Measurements from ENCODE around the gene LCMT1. TPM values are rescaled to one million over a fixed set of nuclear protein-coding genes. Genes with fewer than 3 reads are reported as not detected.

LCMT1 gene
- total and polyA plus RNA-seq, 2 of the 4 experiments (the other 2 are of a cell fraction) = 33.1 to 60.4 TPM

DNA sequence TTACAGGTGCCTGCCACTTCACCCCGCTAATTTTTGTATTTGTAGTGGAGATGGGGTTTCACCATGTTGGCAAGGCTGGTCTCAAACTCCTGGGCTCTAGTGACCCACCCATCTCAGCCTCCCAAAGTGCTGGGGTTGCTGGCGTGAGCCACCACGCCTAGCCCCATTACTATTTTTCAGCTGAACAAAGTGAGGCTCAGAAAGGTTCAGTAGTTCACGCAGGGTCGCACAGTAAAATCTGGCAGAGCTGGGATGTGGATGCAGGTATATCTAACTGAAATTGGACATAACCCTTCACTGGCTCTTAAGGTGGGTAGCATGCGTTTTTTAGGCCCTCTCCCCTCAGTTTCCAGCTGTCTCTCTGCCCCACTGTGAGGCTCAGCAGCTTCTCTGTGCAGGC is 112.4 kb downstream of the LCMT1 start:
- ATAC-seq (ENCODE audit: low read depth) (no peak), DNase-seq (no peak)
- Histone ChIP-seq H3K9me3 (ENCODE audit: control insufficient read depth, insufficient read depth, low read length) (no peaks in the 10 kb centered on the region), H2BK120ac (ENCODE audit: low read depth, low read length) (no peak overlapping the region), H3K4me2 (ENCODE audit: low read depth, low read length) (no peak overlapping the region), H3K79me1 (ENCODE audit: low read depth in 1 of 2, low read length in 2 of 2) (no peaks in the 10 kb centered on the region), H3K18ac (ENCODE audit: low read depth, low read length) (no peak overlapping the region), H2AFZ (replicated peaks; ENCODE audit: low read length, poor library complexity) (no peak overlapping the region), H2BK15ac (ENCODE audit: low read depth, low read length) (no peak overlapping the region), H4K5ac (ENCODE audit: low read depth, low read length) (no peak overlapping the region), H3K9me1 (ENCODE audit: insufficient read depth, low read length) (no peaks in the 10 kb centered on the region), H3K27ac (ENCODE audit: insufficient read depth, low read length) (no peak overlapping the region), H2BK20ac (ENCODE audit: low read depth, low read length) (no peak overlapping the region), H3K23ac (ENCODE audit: low read depth, low read length) (no peak overlapping the region), H3K9ac (ENCODE audit: low read depth, low read length) (no peak overlapping the region), H2AK9ac (replicated peaks; ENCODE audit: low read depth, low read length, poor library complexity) (no peak overlapping the region), H3K56ac (ENCODE audit: extremely low read depth, insufficient read depth, low read length) (no peak overlapping the region), H3K14ac (replicated peaks; ENCODE audit: low read depth, low read length) (no peak overlapping the region), H3K4me1 (ENCODE audit: control insufficient read depth, insufficient read depth, low read length) (no peaks in the 10 kb centered on the region), H3K27me3 (ENCODE audit: control insufficient read depth, insufficient read depth, low read length) (peaks cover 3% of the 10 kb centered on the region; the same call in 1 of the 2 replicates), H3K4me3 (ENCODE audit: insufficient read depth, low read depth, low read length) (no peak overlapping the region), H4K20me1 (ENCODE audit: insufficient read depth, low read length) (no peaks in the 10 kb centered on the region), H3K36me3 (ENCODE audit: control insufficient read depth, insufficient read depth, low read length) (no peaks in the 10 kb centered on the region), H4K8ac (ENCODE audit: low read depth in 2 of 2, low read length in 2 of 2) (no peak overlapping the region), H3K4ac (ENCODE audit: low read depth, low read length) (no peak overlapping the region), H4K91ac (ENCODE audit: insufficient read depth, low read depth, low read length) (no peak overlapping the region), H2BK5ac (ENCODE audit: low read depth, low read length, poor library complexity, severe bottlenecking) (no peak overlapping the region), H2AK5ac (ENCODE audit: low read depth, low read length) (no peak overlapping the region)
- intact Hi-C loops (cut with micrococcal nuclease) = loop anchor here (2.0 to 10.0 kb wide), 3 partner anchors 97 to 389 kb away; no protein-coding TSS in a partner anchor
- ChIA-PET POLR2A (ENCODE audit: unreplicated experiment) (no interaction called here), CTCF (no interaction called here)
- no CpG with 5 or more reads among the region's 6 CpGs for WGBS, 2 experiments (ENCODE audit: extremely low coverage in 2 of 2, insufficient read length in 1 of 2)
- no TSS peak for BruUV-seq (replicated peaks)
- TF ChIP-seq, protein P1, sequence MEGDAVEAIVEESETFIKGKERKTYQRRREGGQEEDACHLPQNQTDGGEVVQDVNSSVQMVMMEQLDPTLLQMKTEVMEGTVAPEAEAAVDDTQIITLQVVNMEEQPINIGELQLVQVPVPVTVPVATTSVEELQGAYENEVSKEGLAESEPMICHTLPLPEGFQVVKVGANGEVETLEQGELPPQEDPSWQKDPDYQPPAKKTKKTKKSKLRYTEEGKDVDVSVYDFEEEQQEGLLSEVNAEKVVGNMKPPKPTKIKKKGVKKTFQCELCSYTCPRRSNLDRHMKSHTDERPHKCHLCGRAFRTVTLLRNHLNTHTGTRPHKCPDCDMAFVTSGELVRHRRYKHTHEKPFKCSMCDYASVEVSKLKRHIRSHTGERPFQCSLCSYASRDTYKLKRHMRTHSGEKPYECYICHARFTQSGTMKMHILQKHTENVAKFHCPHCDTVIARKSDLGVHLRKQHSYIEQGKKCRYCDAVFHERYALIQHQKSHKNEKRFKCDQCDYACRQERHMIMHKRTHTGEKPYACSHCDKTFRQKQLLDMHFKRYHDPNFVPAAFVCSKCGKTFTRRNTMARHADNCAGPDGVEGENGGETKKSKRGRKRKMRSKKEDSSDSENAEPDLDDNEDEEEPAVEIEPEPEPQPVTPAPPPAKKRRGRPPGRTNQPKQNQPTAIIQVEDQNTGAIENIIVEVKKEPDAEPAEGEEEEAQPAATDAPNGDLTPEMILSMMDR (conservative IDR thresholded peaks at IDR 0.05; ENCODE audit: low read depth, low read length) = no peak
- no peak for TF ChIP-seq RAD21 (IDR thresholded peaks at IDR 0.05; ENCODE audit: low read length)
- no peak for TF ChIP-seq MAZ (IDR thresholded peaks at IDR 0.05; ENCODE audit: borderline replicate concordance, low read depth, low read length)
- TF ChIP-seq POLR2A (IDR thresholded peaks at IDR 0.05; ENCODE audit: low read depth, low read length) = no peak
- TF ChIP-seq, protein P2, sequence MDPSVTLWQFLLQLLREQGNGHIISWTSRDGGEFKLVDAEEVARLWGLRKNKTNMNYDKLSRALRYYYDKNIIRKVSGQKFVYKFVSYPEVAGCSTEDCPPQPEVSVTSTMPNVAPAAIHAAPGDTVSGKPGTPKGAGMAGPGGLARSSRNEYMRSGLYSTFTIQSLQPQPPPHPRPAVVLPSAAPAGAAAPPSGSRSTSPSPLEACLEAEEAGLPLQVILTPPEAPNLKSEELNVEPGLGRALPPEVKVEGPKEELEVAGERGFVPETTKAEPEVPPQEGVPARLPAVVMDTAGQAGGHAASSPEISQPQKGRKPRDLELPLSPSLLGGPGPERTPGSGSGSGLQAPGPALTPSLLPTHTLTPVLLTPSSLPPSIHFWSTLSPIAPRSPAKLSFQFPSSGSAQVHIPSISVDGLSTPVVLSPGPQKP (IDR thresholded peaks at IDR 0.05; ENCODE audit: borderline replicate concordance, low read depth, low read length) = no peak
- TF ChIP-seq, protein P3, sequence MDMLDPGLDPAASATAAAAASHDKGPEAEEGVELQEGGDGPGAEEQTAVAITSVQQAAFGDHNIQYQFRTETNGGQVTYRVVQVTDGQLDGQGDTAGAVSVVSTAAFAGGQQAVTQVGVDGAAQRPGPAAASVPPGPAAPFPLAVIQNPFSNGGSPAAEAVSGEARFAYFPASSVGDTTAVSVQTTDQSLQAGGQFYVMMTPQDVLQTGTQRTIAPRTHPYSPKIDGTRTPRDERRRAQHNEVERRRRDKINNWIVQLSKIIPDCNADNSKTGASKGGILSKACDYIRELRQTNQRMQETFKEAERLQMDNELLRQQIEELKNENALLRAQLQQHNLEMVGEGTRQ (IDR thresholded peaks at IDR 0.05; ENCODE audit: low read depth, low read length) = no peak
- no peak for TF ChIP-seq NFE2L2 (IDR thresholded peaks at IDR 0.05; ENCODE audit: low read depth, low read length)
- TF ChIP-seq RFX5 (IDR thresholded peaks at IDR 0.05; ENCODE audit: low read depth, low read length) = no peak
- no peak for TF ChIP-seq FOS (IDR thresholded peaks at IDR 0.05; ENCODE audit: low read depth, low read length)
- TF ChIP-seq MXI1 (IDR thresholded peaks at IDR 0.05; ENCODE audit: borderline replicate concordance, low read depth, low read length) = no peak
- no peak for TF ChIP-seq SMC3 (IDR thresholded peaks at IDR 0.05; ENCODE audit: low read depth, low read length)
- no peak for TF ChIP-seq BHLHE40 (IDR thresholded peaks at IDR 0.05; ENCODE audit: low read depth, low read length)
- TF ChIP-seq RCOR1 (IDR thresholded peaks at IDR 0.05; ENCODE audit: insufficient replicate concordance, low read length) = no peak
- no peak for TF ChIP-seq CEBPB (IDR thresholded peaks at IDR 0.05; ENCODE audit: low read depth, low read length)
- no peak for TF ChIP-seq MAFK (IDR thresholded peaks at IDR 0.05; ENCODE audit: low read depth, low read length)
- no peak for TF ChIP-seq CHD1 (IDR thresholded peaks at IDR 0.05; ENCODE audit: low read depth, low read length)
- in situ Hi-C loops (cut with MboI; ENCODE audit: low sequenced_read_pairs) = loop anchor here (10.0 kb wide), 1 partner anchor 99 kb away; no protein-coding TSS in a partner anchor
- dilution Hi-C loops (cut with HindIII; ENCODE audit: low sequenced_read_pairs, unreplicated experiment) = no loop called here

All from IMR-90 (cell line).